Vagina (tissue), 2 donors: ENCODE measurements around the gene MERTK. TPM values are rescaled to one million over a fixed set of nuclear protein-coding genes. Genes with fewer than 3 reads are reported as not detected.

Experiments used
- DNase-seq, 2 donors: peaks; one replicate each; pipeline ENCODE4 v3.0.0-alpha.2; 2017; ENCODE audit errors: extremely low spot score in 2 of 2
- H3K27ac ChIP-seq: fragments of 200-600 bp; sonication (generic); one replicate; pipeline ENCODE4 v1.5.1; 2019
- H3K27me3 ChIP-seq: fragments of 200-600 bp; sonication (generic); one replicate; pipeline ENCODE4 v1.5.1; 2019
- H3K36me3 ChIP-seq, 2 donors: fragments of 200-600 bp; sonication (generic); one replicate each; pipeline ENCODE4 v1.5.1; 2017 to 2019
- H3K4me1 ChIP-seq: fragments of 200-600 bp; sonication (generic); one replicate; pipeline ENCODE4 v1.5.1; 2019
- H3K4me3 ChIP-seq, 2 donors: fragments of 200-600 bp; sonication (generic); 1 replicate in 1 of 2; 2 replicates in 1 of 2; pipeline ENCODE4 v1.5.1; 2016 to 2019
- H3K9me3 ChIP-seq: fragments of 200-600 bp; sonication (generic); one replicate; pipeline ENCODE4 v1.5.1; 2019
- POLR2A ChIP-seq, 2 donors: fragments of 450-650 bp; IDR thresholded peaks; one replicate each; pipeline ENCODE4 v1.6.1; 2017; ENCODE audit warnings: antibody characterized with exemption in 2 of 2, mild to moderate bottlenecking in 2 of 2, moderate library complexity in 2 of 2
- POLR2AphosphoS5 ChIP-seq, 2 donors: sonication (generic); formaldehyde crosslinking; IDR thresholded peaks; one replicate each; pipeline ENCODE4 v1.9.0; 2017; ENCODE audit warnings: antibody characterized with exemption in 2 of 2, mild to moderate bottlenecking in 2 of 2, low read depth in 1 of 2; ENCODE audit not compliant: insufficient read depth in 1 of 2
- intact Hi-C: fragments of 100-400 bp; cut with DNase I; formaldehyde crosslinking; loops from one replicate; pipeline ENCODE4 v1.15.1; 2023
- total RNA-seq: library from RNA; depleted of rRNA; stranded (reverse); fragments of >200 nt; gene quantifications from one replicate; pipeline ENCODE4 v1.2.3, GENCODE V29; 2016
- TF ChIP-seq, protein P1 (sequence below), 3 experiments: fragments of 450-650 bp in 2 of 3; fragments of 200-600 bp in 1 of 3; sonication (generic) in 1 of 3; IDR thresholded peaks; one replicate each; pipeline ENCODE4 v1.5.1; 2017 to 2019; ENCODE audit warnings: antibody characterized with exemption in 3 of 3, mild to moderate bottlenecking in 2 of 3, moderate library complexity in 2 of 3

Gene MERTK
- total RNA-seq, 1 donor from 2014 or later = 15.7 TPM

DNA sequence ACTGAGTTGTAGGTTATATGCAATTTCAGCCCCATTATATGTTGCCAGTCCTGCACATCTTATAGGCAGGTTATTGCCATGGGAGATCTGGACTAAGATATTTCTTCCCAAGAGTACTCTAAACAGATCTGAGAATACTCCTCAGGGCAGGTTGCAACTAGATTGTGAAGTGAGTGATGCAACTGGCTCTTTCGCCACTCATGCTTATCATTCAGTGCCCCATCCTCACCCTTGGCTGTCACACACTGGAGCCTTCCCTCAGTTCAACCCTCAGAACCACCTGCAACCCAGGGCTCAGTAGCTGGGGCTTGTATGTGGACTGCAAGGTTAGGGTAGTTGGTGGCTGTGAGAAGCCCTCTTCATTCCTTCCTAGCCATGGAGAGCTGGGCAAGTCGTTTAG is 14.1 kb downstream of the MERTK start:
- Histone ChIP-seq H3K36me3 (no peaks in the 10 kb centered on the region), H3K27ac (no peak overlapping the region), H3K4me3 (no peak overlapping the region), H3K27me3 (no peaks in the 10 kb centered on the region), H3K9me3 (no peaks in the 10 kb centered on the region), H3K4me1 (no peaks in the 10 kb centered on the region)
- DNase-seq = no peak
- TF ChIP-seq, protein P1, sequence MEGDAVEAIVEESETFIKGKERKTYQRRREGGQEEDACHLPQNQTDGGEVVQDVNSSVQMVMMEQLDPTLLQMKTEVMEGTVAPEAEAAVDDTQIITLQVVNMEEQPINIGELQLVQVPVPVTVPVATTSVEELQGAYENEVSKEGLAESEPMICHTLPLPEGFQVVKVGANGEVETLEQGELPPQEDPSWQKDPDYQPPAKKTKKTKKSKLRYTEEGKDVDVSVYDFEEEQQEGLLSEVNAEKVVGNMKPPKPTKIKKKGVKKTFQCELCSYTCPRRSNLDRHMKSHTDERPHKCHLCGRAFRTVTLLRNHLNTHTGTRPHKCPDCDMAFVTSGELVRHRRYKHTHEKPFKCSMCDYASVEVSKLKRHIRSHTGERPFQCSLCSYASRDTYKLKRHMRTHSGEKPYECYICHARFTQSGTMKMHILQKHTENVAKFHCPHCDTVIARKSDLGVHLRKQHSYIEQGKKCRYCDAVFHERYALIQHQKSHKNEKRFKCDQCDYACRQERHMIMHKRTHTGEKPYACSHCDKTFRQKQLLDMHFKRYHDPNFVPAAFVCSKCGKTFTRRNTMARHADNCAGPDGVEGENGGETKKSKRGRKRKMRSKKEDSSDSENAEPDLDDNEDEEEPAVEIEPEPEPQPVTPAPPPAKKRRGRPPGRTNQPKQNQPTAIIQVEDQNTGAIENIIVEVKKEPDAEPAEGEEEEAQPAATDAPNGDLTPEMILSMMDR (IDR thresholded peaks at IDR 0.05) = no peak
- no peak for TF ChIP-seq POLR2A (IDR thresholded peaks at IDR 0.05)
- no peak for TF ChIP-seq POLR2AphosphoS5 (IDR thresholded peaks at IDR 0.05; ENCODE audit: insufficient read depth in 1 of 2, low read depth in 1 of 2)
- intact Hi-C loops = no loop called here

DNA sequence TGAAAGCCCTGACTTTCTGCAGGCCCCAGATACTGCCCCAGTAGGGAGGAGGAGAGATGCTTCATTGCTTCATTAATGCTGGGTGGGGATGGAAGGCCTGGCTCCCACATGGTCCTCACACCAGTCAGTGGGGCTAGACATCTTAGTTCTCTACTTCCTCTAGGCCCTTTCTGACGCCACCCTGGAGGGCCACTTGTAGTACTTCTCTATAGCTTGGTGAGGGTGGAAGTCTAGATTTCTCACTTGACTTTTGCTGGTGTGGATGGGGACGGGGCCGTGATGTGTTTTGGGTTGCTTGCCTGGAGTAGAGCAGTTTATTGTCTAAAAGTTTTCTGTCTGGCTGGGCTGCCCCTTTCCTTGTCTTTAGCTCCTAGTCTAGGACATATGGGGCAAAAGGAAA is 18.7 kb downstream of the MERTK start:
- H3K27ac ChIP-seq = no peak overlapping the region
- intact Hi-C loops = no loop called here
- DNase-seq = no peak
- H3K9me3 ChIP-seq = no peaks in the 10 kb centered on the region
- H3K4me3 ChIP-seq = no peak overlapping the region
- H3K4me1 ChIP-seq = peaks cover 10% of the 10 kb centered on the region
- H3K27me3 ChIP-seq = no peaks in the 10 kb centered on the region
- H3K36me3 ChIP-seq = no peaks in the 10 kb centered on the region
- TF ChIP-seq, protein P1 (IDR thresholded peaks at IDR 0.05) = no peak
- TF ChIP-seq POLR2AphosphoS5 (IDR thresholded peaks at IDR 0.05; ENCODE audit: insufficient read depth in 1 of 2, low read depth in 1 of 2) (no peak), POLR2A (IDR thresholded peaks at IDR 0.05) (no peak)

DNA sequence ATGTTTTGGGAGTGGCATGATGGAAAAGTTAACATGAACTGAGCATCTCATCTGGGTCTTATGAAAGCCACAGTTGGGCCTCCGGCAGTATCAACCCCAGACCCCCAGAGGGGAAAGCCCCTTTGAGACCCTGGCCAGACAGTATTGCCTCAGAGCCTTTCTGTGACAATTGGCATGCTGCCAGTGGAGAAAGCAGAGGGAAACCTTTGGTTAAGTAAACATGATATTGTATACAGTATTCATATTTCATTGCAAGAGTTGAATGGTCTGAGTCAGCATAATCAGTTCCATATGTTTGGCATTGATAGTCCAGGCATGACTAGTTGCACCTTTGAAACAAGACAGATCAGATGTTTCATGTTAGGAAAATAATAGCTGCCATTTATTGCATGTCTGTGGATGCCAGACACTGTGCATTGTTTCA is 20.0 kb downstream of the MERTK start:
- TF ChIP-seq POLR2AphosphoS5 (IDR thresholded peaks at IDR 0.05; ENCODE audit: insufficient read depth in 1 of 2, low read depth in 1 of 2) (no peak), POLR2A (IDR thresholded peaks at IDR 0.05) (no peak)
- TF ChIP-seq, protein P1 (IDR thresholded peaks at IDR 0.05) = no peak
- intact Hi-C loops = no loop called here
- H3K4me1 ChIP-seq = peaks cover 10% of the 10 kb centered on the region
- H3K27me3 ChIP-seq = no peaks in the 10 kb centered on the region
- H3K9me3 ChIP-seq = no peaks in the 10 kb centered on the region
- no peaks in the 10 kb centered on the region for H3K36me3 ChIP-seq
- no peak for DNase-seq
- no peak overlapping the region for H3K27ac ChIP-seq
- H3K4me3 ChIP-seq = no peak overlapping the region

DNA sequence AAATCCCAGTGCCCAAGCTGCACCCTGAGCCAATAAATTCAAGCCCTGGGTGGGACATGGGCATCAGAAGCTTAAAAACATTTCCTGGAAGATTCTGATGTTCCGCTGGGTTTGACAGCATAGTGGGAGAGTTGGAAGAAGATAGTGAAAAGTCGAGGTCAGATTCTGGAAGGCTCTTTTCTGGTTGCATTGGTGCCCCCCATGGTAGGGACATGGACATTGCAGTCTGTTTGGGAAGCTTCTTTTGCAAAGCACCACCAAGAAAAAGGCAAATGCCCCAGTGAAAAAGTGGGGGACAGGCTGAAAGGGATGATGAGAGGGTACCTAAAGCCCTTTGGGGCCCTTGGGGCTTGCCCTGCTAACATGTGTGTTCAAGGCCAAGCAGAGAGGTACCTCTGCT is 21.0 kb downstream of the MERTK start:
- Histone ChIP-seq H3K36me3 (no peaks in the 10 kb centered on the region), H3K4me1 (peaks cover 10% of the 10 kb centered on the region), H3K4me3 (no peak overlapping the region), H3K27me3 (no peaks in the 10 kb centered on the region), H3K9me3 (no peaks in the 10 kb centered on the region), H3K27ac (no peak overlapping the region)
- DNase-seq = no peak
- intact Hi-C loops = no loop called here
- TF ChIP-seq, protein P1 (IDR thresholded peaks at IDR 0.05) = no peak
- TF ChIP-seq POLR2A (IDR thresholded peaks at IDR 0.05) = no peak
- no peak for TF ChIP-seq POLR2AphosphoS5 (IDR thresholded peaks at IDR 0.05; ENCODE audit: insufficient read depth in 1 of 2, low read depth in 1 of 2)

DNA sequence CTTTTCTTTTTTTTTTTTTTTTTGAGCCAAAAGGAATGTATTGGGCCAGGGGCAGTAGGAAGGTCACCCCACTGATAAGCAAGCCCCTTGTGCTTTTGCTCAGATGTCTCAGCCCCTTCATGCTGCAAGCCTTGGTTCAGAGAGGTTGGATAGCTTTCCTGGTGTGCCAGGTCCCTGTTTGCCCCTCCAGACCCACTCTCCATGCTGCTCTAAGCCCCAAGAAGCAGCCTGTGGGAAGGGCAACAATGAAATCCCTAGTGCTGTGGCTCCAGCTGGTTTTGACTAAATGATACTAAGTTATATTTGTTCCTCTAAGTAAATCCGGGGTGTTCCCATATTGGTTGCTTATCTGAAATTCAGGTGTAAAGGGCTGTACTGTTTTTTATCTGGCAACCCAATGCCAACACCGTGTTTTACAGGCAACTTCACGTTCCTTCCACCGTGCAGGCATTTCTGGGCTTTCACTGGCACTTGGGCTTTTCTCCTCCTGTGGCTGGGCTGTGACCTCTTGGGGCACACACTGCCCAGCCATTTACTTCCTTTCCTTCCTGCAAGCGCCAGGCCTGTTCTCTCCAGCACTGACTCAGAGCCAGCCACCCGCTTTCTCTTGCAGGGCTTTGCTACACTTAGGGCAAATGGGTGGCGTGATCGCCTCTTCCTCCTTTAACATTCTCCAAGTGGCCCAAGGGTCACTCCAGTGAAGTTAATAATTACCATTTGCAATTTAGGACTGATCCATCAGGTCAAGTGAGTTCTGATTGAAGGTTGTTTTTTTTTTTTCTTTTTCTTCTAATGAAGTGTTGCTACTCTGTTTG is 21.6 kb downstream of the MERTK start:
- TF ChIP-seq, protein P1 (IDR thresholded peaks at IDR 0.05) = no peak
- TF ChIP-seq POLR2AphosphoS5 (IDR thresholded peaks at IDR 0.05; ENCODE audit: insufficient read depth in 1 of 2, low read depth in 1 of 2) = no peak
- TF ChIP-seq POLR2A (IDR thresholded peaks at IDR 0.05) = no peak
- Histone ChIP-seq H3K36me3 (no peaks in the 10 kb centered on the region), H3K27me3 (no peaks in the 10 kb centered on the region), H3K4me1 (peaks cover 10% of the 10 kb centered on the region), H3K4me3 (no peak overlapping the region), H3K27ac (no peak overlapping the region), H3K9me3 (no peaks in the 10 kb centered on the region)
- DNase-seq = no peak
- intact Hi-C loops = no loop called here
